Suprapubic skin (tissue), 4 donors: ENCODE data around the gene KCNG1.

Experiments
- EP300 ChIP-seq: sonication (generic); formaldehyde crosslinking; IDR thresholded peaks from one replicate; pipeline ENCODE4 v1.6.1; 2017; ENCODE audit warnings: antibody characterized with exemption
- POLR2A ChIP-seq, 2 donors: fragments of 450-650 bp; IDR thresholded peaks; one replicate each; pipeline ENCODE4 v1.6.1; 2017; ENCODE audit warnings: antibody characterized with exemption in 2 of 2, mild to moderate bottlenecking in 2 of 2, moderate library complexity in 2 of 2
- POLR2AphosphoS5 ChIP-seq, 3 donors: sonication (generic); formaldehyde crosslinking; IDR thresholded peaks; one replicate each; pipeline ENCODE4 v1.6.1; 2017; ENCODE audit warnings: antibody characterized with exemption in 3 of 3
- TF ChIP-seq, protein P1 (sequence below), 2 donors: fragments of 200-600 bp in 1 of 2; fragments of 450-650 bp in 1 of 2; sonication (generic) in 1 of 2; IDR thresholded peaks; one replicate each; pipeline ENCODE4 v1.5.1; 2016 to 2019; ENCODE audit warnings: antibody characterized with exemption in 2 of 2, mild to moderate bottlenecking in 1 of 2, moderate library complexity in 1 of 2

DNA sequence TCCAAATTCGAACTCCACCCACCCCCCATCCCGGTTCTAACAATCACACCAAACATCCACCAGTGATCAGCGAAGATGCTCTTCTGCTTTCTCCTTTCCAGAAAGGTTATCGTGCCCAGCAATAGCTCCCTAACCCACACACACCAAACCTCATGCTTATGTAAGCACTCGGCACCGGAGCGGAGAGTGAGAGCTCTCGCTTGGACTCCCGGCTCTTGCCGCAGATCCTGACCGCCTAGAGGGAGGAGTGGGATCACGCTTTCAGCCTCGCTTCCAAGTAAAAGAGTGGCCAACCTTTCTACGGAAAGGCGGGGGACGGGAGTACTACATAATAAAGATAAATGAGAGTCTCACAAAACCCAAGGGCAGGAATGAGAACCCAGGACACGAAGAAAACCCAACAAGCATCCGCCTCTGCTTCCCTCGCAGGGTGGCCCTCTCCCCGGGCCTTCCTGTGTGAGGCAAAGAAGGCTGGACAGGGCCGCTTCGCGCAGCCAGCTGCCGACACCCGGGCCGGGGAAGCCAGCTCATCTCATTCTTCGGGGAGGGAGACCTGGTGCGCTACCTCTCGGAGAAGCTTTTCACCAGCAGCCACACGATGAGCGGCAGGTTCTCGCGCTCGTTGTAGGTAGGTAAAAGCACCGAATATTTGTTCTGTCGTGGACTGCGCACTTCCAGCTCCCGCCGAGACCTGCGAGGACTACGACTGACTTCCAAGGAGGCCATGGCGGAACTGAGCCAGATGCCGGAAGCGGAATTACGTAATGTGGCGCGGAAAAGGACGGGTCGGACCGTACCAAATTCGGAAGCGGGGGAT lies 64.9 kb downstream of the KCNG1 start, which contains the start of gene DPM1:
- TF ChIP-seq, protein P1, sequence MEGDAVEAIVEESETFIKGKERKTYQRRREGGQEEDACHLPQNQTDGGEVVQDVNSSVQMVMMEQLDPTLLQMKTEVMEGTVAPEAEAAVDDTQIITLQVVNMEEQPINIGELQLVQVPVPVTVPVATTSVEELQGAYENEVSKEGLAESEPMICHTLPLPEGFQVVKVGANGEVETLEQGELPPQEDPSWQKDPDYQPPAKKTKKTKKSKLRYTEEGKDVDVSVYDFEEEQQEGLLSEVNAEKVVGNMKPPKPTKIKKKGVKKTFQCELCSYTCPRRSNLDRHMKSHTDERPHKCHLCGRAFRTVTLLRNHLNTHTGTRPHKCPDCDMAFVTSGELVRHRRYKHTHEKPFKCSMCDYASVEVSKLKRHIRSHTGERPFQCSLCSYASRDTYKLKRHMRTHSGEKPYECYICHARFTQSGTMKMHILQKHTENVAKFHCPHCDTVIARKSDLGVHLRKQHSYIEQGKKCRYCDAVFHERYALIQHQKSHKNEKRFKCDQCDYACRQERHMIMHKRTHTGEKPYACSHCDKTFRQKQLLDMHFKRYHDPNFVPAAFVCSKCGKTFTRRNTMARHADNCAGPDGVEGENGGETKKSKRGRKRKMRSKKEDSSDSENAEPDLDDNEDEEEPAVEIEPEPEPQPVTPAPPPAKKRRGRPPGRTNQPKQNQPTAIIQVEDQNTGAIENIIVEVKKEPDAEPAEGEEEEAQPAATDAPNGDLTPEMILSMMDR (IDR thresholded peaks at IDR 0.05) = no peak
- peak in 1 of 2 donors; percentile 83 for TF ChIP-seq POLR2A (IDR thresholded peaks at IDR 0.05)
- peak; percentile 96 to 99 (median 97) for TF ChIP-seq POLR2AphosphoS5 (IDR thresholded peaks at IDR 0.05)
- TF ChIP-seq EP300 = no peak
